DMS79 (cell line): ENCODE data around the gene CLIP3.

Experiments used
- DNase-seq: peaks from one replicate; lab custom pipeline; 2025; lab: John Stamatoyannopoulos, UW

Gene CLIP3

GRCh38 chr19:35977446-35978222 is 55.0 kb downstream of the CLIP3 start:
- DNase-seq, result no peak

- DNase-seq, result no peak
These were observed 57.0 kb downstream of the CLIP3 start for GRCh38 chr19:35975608-35976214.

- DNase-seq, result no peak
These were observed 59.2 kb downstream of the CLIP3 start for GRCh38 chr19:35973487-35973886.

GRCh38 chr19:35966771-35967170 is 65.9 kb downstream of the CLIP3 start:
- DNase-seq, result no peak
